OCI-LY3 (cell line): ENCODE measurements around the gene SORBS1.
A peak's percentile ranks its signal among the peaks of the same experiment; 100 is the strongest.

Source experiments
- H2AFZ ChIP-seq: fragments of 200-600, 300-600 bp; shearing (Covaris generic); 2 replicates; pipeline ENCODE4 v1.6.0; 2014; ENCODE audit warnings: antibody characterized with exemption, low read depth, low read length
- H3K27ac ChIP-seq: fragments of 200-600, 300-600 bp; sonication (generic); 2 replicates; pipeline ENCODE4 v1.5.1; 2014; ENCODE audit warnings: mild to moderate bottlenecking, low read length, moderate library complexity, mixed read lengths
- H3K27me3 ChIP-seq: fragments of 200-600, 300-600 bp; sonication (generic); 2 replicates; pipeline ENCODE4 v1.6.1; 2014; ENCODE audit warnings: low read depth, low read length, mixed read lengths
- H3K36me3 ChIP-seq: fragments of 200-600, 300-600 bp; sonication (generic); replicated peaks from 2 replicates; pipeline ENCODE3; 2014; ENCODE audit warnings: low read depth, low read length, mixed read lengths
- H3K4me1 ChIP-seq: fragments of 300-600, 200-600 bp; sonication (generic); 2 replicates; pipeline ENCODE4 v1.6.1; 2014; ENCODE audit warnings: low read length, mixed read lengths
- H3K4me2 ChIP-seq: fragments of 200-600, 300-600 bp; sonication (generic); 2 replicates; pipeline ENCODE4 v1.6.1; 2014; ENCODE audit warnings: low read length, mixed read lengths
- H3K4me3 ChIP-seq: fragments of 300-600, 200-600 bp; sonication (generic); 2 replicates; pipeline ENCODE4 v1.5.1; 2014; ENCODE audit warnings: antibody characterized with exemption, mild to moderate bottlenecking, low read length, moderate library complexity
- H3K79me2 ChIP-seq: fragments of 300-600, 200-600 bp; shearing (Covaris generic); 2 replicates; pipeline ENCODE4 v1.6.1; 2014; ENCODE audit warnings: mild to moderate bottlenecking, low read length, mixed read lengths
- H3K9ac ChIP-seq: fragments of 300-600, 200-600 bp; shearing (Covaris generic); 2 replicates; pipeline ENCODE4 v1.6.0; 2014; ENCODE audit warnings: mild to moderate bottlenecking, low read length, moderate library complexity
- H3K9me3 ChIP-seq: fragments of 200-600, 300-600 bp; shearing (Covaris generic); 2 replicates; pipeline ENCODE4 v1.6.1; 2014; ENCODE audit warnings: low read length, mixed read lengths; ENCODE audit not compliant: insufficient read depth
- H4K20me1 ChIP-seq: fragments of 200-600, 300-600 bp; sonication (generic); 2 replicates; pipeline ENCODE4 v1.6.1; 2016; ENCODE audit warnings: low read length, mixed read lengths; ENCODE audit not compliant: insufficient read depth
- EZH2phosphoT487 ChIP-seq: fragments of 200-600 bp; shearing (Covaris generic); IDR thresholded peaks from 2 replicates; pipeline ENCODE4 v1.6.1; 2018; ENCODE audit warnings: antibody characterized with exemption, mixed run types, low read depth
- TF ChIP-seq, protein P1 (sequence below): fragments of 200-600, 300-600 bp; sonication (generic); IDR thresholded peaks from 2 replicates; pipeline ENCODE4 v1.5.1; 2014; ENCODE audit warnings: antibody characterized with exemption, low read length, low read depth

Gene SORBS1

DNA sequence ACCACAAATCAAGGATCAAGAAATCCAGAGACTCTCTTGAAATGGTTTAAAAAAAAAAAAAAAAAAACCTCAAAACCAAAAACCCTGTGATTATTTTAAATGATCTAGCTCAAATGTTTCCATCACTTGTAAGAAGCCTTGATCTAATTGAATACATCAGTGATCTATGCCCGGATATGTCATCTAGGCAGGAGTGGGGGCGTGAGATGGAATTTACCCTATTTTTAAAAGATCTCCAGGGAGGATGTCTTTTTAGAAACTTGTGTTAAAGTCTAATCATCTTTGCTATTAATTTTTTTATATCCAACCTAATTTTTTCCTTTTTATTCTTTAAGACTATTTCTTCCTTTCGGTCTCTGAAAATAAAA is 169.0 kb downstream of the SORBS1 start:
- Histone ChIP-seq H3K4me1 (peaks cover 13% of the 10 kb centered on the region), H4K20me1 (no peaks in the 10 kb centered on the region), H3K4me3 (no peak overlapping the region), H3K79me2 (no peaks in the 10 kb centered on the region), H3K36me3 (no peaks in the 10 kb centered on the region), H3K9ac (no peak overlapping the region), H3K9me3 (no peaks in the 10 kb centered on the region), H2AFZ (no peak overlapping the region), H3K27ac (no peak overlapping the region), H3K27me3 (peaks cover 11% of the 10 kb centered on the region; the same call in 1 of the 2 replicates), H3K4me2 (no peak overlapping the region)
- TF ChIP-seq, protein P1, sequence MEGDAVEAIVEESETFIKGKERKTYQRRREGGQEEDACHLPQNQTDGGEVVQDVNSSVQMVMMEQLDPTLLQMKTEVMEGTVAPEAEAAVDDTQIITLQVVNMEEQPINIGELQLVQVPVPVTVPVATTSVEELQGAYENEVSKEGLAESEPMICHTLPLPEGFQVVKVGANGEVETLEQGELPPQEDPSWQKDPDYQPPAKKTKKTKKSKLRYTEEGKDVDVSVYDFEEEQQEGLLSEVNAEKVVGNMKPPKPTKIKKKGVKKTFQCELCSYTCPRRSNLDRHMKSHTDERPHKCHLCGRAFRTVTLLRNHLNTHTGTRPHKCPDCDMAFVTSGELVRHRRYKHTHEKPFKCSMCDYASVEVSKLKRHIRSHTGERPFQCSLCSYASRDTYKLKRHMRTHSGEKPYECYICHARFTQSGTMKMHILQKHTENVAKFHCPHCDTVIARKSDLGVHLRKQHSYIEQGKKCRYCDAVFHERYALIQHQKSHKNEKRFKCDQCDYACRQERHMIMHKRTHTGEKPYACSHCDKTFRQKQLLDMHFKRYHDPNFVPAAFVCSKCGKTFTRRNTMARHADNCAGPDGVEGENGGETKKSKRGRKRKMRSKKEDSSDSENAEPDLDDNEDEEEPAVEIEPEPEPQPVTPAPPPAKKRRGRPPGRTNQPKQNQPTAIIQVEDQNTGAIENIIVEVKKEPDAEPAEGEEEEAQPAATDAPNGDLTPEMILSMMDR, result no peak
- no peak for TF ChIP-seq EZH2phosphoT487

DNA sequence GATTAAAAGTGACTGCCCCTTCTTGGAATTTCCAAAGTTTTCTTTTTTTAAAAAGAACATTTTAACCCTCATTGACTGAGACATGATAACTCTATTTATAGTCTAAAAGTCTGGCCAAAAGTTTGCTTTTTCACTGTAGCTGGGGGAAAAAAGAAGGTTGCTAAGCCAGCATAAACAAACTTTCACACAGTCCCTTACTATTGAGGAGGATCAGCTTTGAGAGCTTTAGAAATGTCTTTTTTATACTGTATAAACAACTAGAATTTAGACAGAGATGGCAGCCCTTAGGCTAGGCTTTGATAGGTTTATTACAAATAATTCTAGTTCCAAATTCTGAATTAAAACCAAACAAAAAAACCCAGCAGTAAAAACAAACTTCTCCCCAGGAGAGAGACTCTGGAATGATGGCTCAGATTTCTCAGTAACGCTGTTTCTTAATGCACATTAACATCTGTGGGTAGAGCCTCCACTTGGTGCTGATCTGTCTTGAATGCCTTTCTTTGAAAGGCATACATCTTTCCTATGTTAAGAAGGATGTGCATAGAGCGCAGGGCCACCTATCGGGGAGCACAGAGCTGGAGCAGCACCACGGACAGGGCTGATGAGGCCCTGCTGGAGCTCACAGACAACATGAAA is 169.5 kb downstream of the SORBS1 start:
- no peaks in the 10 kb centered on the region for H3K79me2 ChIP-seq
- no peak overlapping the region for H3K9ac ChIP-seq
- peaks cover 18% of the 10 kb centered on the region for H3K4me1 ChIP-seq
- no peak overlapping the region for H3K4me2 ChIP-seq
- H3K27ac ChIP-seq, result no peak overlapping the region
- H2AFZ ChIP-seq, result no peak overlapping the region
- no peak for TF ChIP-seq EZH2phosphoT487
- TF ChIP-seq, protein P1, result no peak
- H3K27me3 ChIP-seq, result peaks cover 11% of the 10 kb centered on the region; the same call in 1 of the 2 replicates
- no peaks in the 10 kb centered on the region for H3K36me3 ChIP-seq
- H4K20me1 ChIP-seq, result no peaks in the 10 kb centered on the region
- no peaks in the 10 kb centered on the region for H3K9me3 ChIP-seq
- no peak overlapping the region for H3K4me3 ChIP-seq

DNA sequence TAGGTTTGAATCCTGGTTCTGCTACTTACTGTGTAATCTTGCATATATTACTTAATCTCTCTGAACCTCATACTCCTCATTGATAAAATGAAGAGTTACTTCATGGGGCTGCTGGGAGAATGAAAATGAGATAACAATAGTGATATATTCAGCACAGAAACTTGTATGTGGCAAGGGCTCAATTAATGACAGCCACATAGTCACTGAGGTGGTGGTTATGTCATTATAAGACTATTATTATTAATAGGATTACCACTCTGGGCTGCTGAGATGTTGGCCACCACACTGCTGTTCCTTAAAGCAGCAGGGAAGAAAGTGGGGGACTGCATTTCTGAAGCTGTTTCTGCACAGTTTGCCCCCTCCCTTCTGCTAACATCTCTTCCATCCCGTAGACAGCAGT is 170.0 kb downstream of the SORBS1 start:
- no peak for TF ChIP-seq EZH2phosphoT487
- TF ChIP-seq, protein P1, result no peak
- peaks cover 18% of the 10 kb centered on the region for H3K4me1 ChIP-seq
- no peak overlapping the region for H3K4me2 ChIP-seq
- H3K79me2 ChIP-seq, result no peaks in the 10 kb centered on the region
- no peak overlapping the region for H2AFZ ChIP-seq
- no peak overlapping the region for H3K4me3 ChIP-seq
- no peak overlapping the region for H3K9ac ChIP-seq
- H3K36me3 ChIP-seq, result no peaks in the 10 kb centered on the region
- H3K9me3 ChIP-seq, result no peaks in the 10 kb centered on the region
- peaks cover 11% of the 10 kb centered on the region; the same call in 1 of the 2 replicates for H3K27me3 ChIP-seq
- H4K20me1 ChIP-seq, result no peaks in the 10 kb centered on the region
- H3K27ac ChIP-seq, result no peak overlapping the region

DNA sequence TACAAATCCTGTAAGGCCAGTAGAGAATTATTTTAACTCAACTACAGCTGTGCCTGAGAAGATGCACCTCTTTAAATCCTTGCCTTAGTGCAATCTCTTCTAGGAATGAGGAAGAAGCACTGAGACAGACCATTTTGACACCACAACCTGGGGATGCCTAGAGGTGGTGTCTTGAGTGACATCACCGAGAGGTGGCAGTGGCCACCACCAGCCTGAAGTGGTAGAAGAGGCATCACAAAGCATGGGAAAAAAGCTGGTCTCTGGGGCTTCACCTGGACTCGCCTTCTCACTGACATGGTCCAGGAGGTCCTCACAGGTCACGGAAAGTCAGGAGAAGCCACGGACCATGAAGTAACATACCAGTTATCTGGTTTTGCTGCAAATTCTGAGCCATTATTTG is 171.2 kb downstream of the SORBS1 start:
- Histone ChIP-seq H3K4me2 (no peak overlapping the region), H3K27me3 (peaks cover 15% of the 10 kb centered on the region; the same call in 1 of the 2 replicates), H3K9me3 (no peaks in the 10 kb centered on the region), H3K27ac (no peak overlapping the region), H3K4me1 (peaks cover 18% of the 10 kb centered on the region), H3K36me3 (no peaks in the 10 kb centered on the region), H2AFZ (no peak overlapping the region), H4K20me1 (no peaks in the 10 kb centered on the region), H3K79me2 (no peaks in the 10 kb centered on the region), H3K4me3 (no peak overlapping the region), H3K9ac (no peak overlapping the region)
- no peak for TF ChIP-seq EZH2phosphoT487
- TF ChIP-seq, protein P1, result peak; percentile 34
